Stimulated activated CD4-positive, alpha-beta T cell treated with anti-CD3 and anti-CD28 coated beads, Interleukin-1b, Interleukin-23, amount 100 ng/mL, for 1 hour (primary cell): ENCODE results near the gene ZSCAN21.

Source experiments
- DNase-seq, 2 donors: peaks; one replicate each; pipeline ENCODE4 v3.0.0-alpha.2; 2020; ENCODE audit warnings: low read depth in 2 of 2

Gene ZSCAN21

GRCh38 chr7:100077205-100077604 lies 27.6 kb downstream of the ZSCAN21 start:
- DNase-seq, result no peak

GRCh38 chr7:100079024-100079560 lies 29.5 kb downstream of the ZSCAN21 start:
- no peak for DNase-seq

- no peak for DNase-seq
Measured at GRCh38 chr7:100080907-100081534, 31.4 kb downstream of the ZSCAN21 start.

- DNase-seq, result peak; percentile 87 to 94
Measured at GRCh38 chr7:100081535-100082102, 32.0 kb downstream of the ZSCAN21 start, which contains the start of gene ZNF3. TSS of gene ZNF3 (minus strand) at chr7:100081723. CDS start at chr7:100077357, 4,366 bp downstream.

- DNase-seq, result no peak
Measured at GRCh38 chr7:100082978-100083377, 33.4 kb downstream of the ZSCAN21 start.

- DNase-seq, result no peak
Measured at GRCh38 chr7:100085515-100085914, 35.9 kb downstream of the ZSCAN21 start.

GRCh38 chr7:100087055-100087750 lies 37.6 kb downstream of the ZSCAN21 start:
- no peak for DNase-seq

- no peak for DNase-seq
Measured at GRCh38 chr7:100088095-100088620, 38.6 kb downstream of the ZSCAN21 start.

- peak; percentile 69 to 88 for DNase-seq
Measured at GRCh38 chr7:100088621-100089457, 39.3 kb downstream of the ZSCAN21 start, which contains the start of gene COPS6. TSS of gene COPS6 (plus strand) at chr7:100088969. CDS start at chr7:100088991, 22 bp downstream.

GRCh38 chr7:100089458-100090196 lies 40.1 kb downstream of the ZSCAN21 start:
- no peak for DNase-seq

- DNase-seq, result no peak
Measured at GRCh38 chr7:100090527-100091410, 41.2 kb downstream of the ZSCAN21 start.

GRCh38 chr7:100091411-100092181 lies 42.0 kb downstream of the ZSCAN21 start:
- no peak for DNase-seq

GRCh38 chr7:100093054-100093453 lies 43.5 kb downstream of the ZSCAN21 start:
- no peak for DNase-seq

- DNase-seq, result no peak
Measured at GRCh38 chr7:100093498-100093897, 43.9 kb downstream of the ZSCAN21 start.

- DNase-seq, result no peak
Measured at GRCh38 chr7:100093925-100094486, 44.4 kb downstream of the ZSCAN21 start.

GRCh38 chr7:100095289-100095688 lies 45.7 kb downstream of the ZSCAN21 start:
- DNase-seq, result no peak

GRCh38 chr7:100095704-100096103 lies 46.1 kb downstream of the ZSCAN21 start:
- no peak for DNase-seq

- no peak for DNase-seq
Measured at GRCh38 chr7:100098913-100099312, 49.3 kb downstream of the ZSCAN21 start.

- DNase-seq, result no peak
Measured at GRCh38 chr7:100099452-100099851, 49.9 kb downstream of the ZSCAN21 start.
